Adrenal gland (tissue), 12 donors: ENCODE measurements around the gene APBB1. TPM values are rescaled to one million over a fixed set of nuclear protein-coding genes. Genes with fewer than 3 reads are reported as not detected.
"Not testable (repeated sequence)": the region's sequence is repeated elsewhere in the genome, so short reads cannot be mapped to it uniquely, and the experiment has no call there.

Experiments used
- DNase-seq, 7 donors: peaks; one replicate each; pipeline ENCODE4 v3.0.0-alpha.2; 2019 to 2020
- H3K27ac ChIP-seq, 5 donors: fragments of 200-600 bp; sonication (generic) in 4 of 5; 1 replicate in 3 of 5; 2 replicates in 2 of 5; pipeline versions ENCODE4 v1.5.1 to v1.8.0; 2016 to 2020; ENCODE audit warnings: mild to moderate bottlenecking in 1 of 5
- H3K27me3 ChIP-seq: fragments of 200-600 bp; 2 replicates; pipeline ENCODE4 v1.8.0; 2021
- H3K36me3 ChIP-seq, 2 donors: fragments of 200-600 bp; replicated peaks in 1 of 2; 1 replicate in 1 of 2; 2 replicates in 1 of 2; pipeline versions ENCODE4 v1.5.1 to v1.8.0; 2018 to 2022
- H3K4me1 ChIP-seq, 2 donors: fragments of 200-600 bp; replicated peaks in 1 of 2; 1 replicate in 1 of 2; 2 replicates in 1 of 2; pipeline versions ENCODE4 v1.5.1 to v1.8.0; 2018 to 2021
- H3K4me3 ChIP-seq, 4 donors: fragments of 200-600 bp; sonication (generic) in 3 of 4; one replicate each; pipeline ENCODE4 v1.5.1; 2016 to 2018
- H3K9me3 ChIP-seq, 3 donors: fragments of 200-600 bp; sonication (generic) in 1 of 3; replicated peaks in 1 of 3; 1 replicate in 2 of 3; 2 replicates in 1 of 3; pipeline versions ENCODE4 v1.5.1 to v1.8.0; 2016 to 2021
- POLR2A ChIP-seq, 2 donors: fragments of 450-650 bp; IDR thresholded peaks; one replicate each; pipeline ENCODE4 v1.6.1; 2017; ENCODE audit warnings: antibody characterized with exemption in 2 of 2, mild to moderate bottlenecking in 2 of 2, moderate library complexity in 1 of 2
- WGBS, 4 donors: extraction: QIAGEN DNeasy Blood & Tissue Kit in 2 of 4; methylation state at CpG; one replicate each; pipeline versions ENCODE4 v1.1.5 to v1.1.7; 2013 to 2017; 5-methylcytosine and 5-hydroxymethylcytosine counted together
- intact Hi-C, 2 donors: fragments of 100-400 bp; cut with DNase I; formaldehyde crosslinking; loops; one replicate each; pipeline versions ENCODE4 v1.14.1 to v1.15.0; 2022 to 2023
- polyA plus RNA-seq, 3 donors: library from polyadenylated mRNA; stranded (reverse); fragments of 200-250 nt in 2 of 3; fragments of 350-450 nt in 1 of 3; fragmentation: Illumina TruSeq in 1 of 3; extraction: RNeasy Lipid Tissue Mini Kit (QIAGEN cat#74804) in 1 of 3; gene quantifications; one replicate each; pipeline ENCODE4 v1.2.3, GENCODE V29; 2013 to 2014
- total RNA-seq, 9 donors: library from RNA; depleted of rRNA in 4 of 9; stranded (reverse); fragments of >200 nt in 4 of 9; fragments of 120-200 nt in 1 of 9; fragmentation: NEBNext Ultra II Directional in 1 of 9; extraction: Animal tissue kit (Norgen Biotek cat#: 25700) in 1 of 9; gene quantifications; one replicate each; pipeline versions ENCODE4 v1.1.0 to v1.2.4, GENCODE V29; 2013 to 2023
- TF ChIP-seq, protein P1 (sequence below), 6 experiments: fragments of 450-650 bp in 4 of 6; fragments of 200-600 bp in 2 of 6; sonication (generic) in 1 of 6; IDR thresholded peaks; 1 replicate in 5 of 6; 2 replicates in 1 of 6; pipeline versions ENCODE4 v1.5.1 to v1.8.0; 2016 to 2021; ENCODE audit warnings: antibody characterized with exemption in 6 of 6, mild to moderate bottlenecking in 2 of 6, moderate library complexity in 1 of 6
- donor health status: healthy with polysubstance abuse.
- donor health status: Bipolar disorder and iron deficiency.
- donor health status: DM: yes; HTN: yes; CAD: no.
- donor health status: DM: no; HTN: no; CAD: no.
- donor health status: DM: no; HTN: no; CAD: no.
- donor health status: DM: yes; HTN: yes; CAD: no.

The APBB1 gene
- total and polyA plus RNA-seq, 12 donors, result 27.2 to 72.4 (median 50.5) TPM

DNA sequence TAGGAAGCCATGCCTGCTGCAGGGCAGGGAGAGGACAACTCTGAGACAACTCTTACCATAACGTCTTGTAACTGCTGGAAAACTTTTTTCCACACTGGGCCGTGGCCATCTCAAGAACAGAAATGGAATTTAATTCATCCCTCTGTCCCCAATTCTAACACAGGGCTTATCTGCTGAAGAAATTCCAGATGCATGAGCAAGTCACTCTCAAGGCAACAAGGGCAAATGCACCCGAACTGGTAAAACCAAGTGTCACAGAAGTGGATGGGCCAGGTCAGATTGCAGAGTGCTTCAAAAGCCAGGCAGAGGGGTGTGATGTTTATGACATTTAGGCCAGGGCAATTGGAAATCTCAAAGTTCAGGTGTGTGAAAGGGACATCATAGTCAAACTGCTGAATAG is 21.3 kb downstream of the APBB1 start:
- Histone ChIP-seq H3K4me3 (no peak overlapping the region), H3K9me3 (no peaks in the 10 kb centered on the region), H3K36me3 (peaks cover 0 to 27% of the 10 kb centered on the region in 2 donors), H3K27me3 (no peaks in the 10 kb centered on the region), H3K4me1 (peaks cover 20 to 26% of the 10 kb centered on the region in 2 donors), H3K27ac (peak overlapping the region in 4 of 5 donors; percentile 45 to 79 (median 48))
- WGBS, 4 donors, result 34 to 43% (median 35%) methylated on average over 3 of the region's 3 CpGs
- no peak for TF ChIP-seq POLR2A (IDR thresholded peaks at IDR 0.05)
- TF ChIP-seq, protein P1, sequence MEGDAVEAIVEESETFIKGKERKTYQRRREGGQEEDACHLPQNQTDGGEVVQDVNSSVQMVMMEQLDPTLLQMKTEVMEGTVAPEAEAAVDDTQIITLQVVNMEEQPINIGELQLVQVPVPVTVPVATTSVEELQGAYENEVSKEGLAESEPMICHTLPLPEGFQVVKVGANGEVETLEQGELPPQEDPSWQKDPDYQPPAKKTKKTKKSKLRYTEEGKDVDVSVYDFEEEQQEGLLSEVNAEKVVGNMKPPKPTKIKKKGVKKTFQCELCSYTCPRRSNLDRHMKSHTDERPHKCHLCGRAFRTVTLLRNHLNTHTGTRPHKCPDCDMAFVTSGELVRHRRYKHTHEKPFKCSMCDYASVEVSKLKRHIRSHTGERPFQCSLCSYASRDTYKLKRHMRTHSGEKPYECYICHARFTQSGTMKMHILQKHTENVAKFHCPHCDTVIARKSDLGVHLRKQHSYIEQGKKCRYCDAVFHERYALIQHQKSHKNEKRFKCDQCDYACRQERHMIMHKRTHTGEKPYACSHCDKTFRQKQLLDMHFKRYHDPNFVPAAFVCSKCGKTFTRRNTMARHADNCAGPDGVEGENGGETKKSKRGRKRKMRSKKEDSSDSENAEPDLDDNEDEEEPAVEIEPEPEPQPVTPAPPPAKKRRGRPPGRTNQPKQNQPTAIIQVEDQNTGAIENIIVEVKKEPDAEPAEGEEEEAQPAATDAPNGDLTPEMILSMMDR (IDR thresholded peaks at IDR 0.05), result no peak
- intact Hi-C loops, result no loop called here
- peak in 6 of 7 donors; percentile 46 to 72 (median 64) for DNase-seq

DNA sequence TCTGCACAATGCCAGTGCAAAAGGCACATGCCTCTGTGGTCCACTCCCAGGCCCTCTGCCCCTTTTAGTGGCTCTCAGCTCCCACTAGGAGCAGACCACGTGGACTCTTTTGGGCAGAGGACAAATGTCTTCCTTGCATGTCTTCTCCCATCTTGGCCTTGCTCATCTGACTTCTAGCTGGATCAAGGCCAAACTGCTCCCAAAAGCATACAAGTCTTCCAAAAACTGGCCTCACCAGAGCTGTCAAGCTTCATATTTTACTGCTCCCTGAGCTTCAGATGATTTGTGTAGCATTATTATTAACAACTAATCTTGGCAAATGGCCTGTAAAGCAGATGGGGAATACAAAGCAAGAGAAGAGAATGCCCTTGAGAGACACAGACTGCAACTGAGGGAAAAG is 21.7 kb downstream of the APBB1 start:
- Histone ChIP-seq H3K4me3 (no peak overlapping the region), H3K27me3 (no peaks in the 10 kb centered on the region), H3K27ac (peak overlapping the region in 4 of 5 donors; percentile 34 to 79 (median 46)), H3K9me3 (no peaks in the 10 kb centered on the region), H3K4me1 (peaks cover 20 to 26% of the 10 kb centered on the region in 2 donors), H3K36me3 (peaks cover 0 to 27% of the 10 kb centered on the region in 2 donors)
- DNase-seq, result peak in 6 of 7 donors; percentile 24 to 73 (median 54)
- intact Hi-C loops, result no loop called here
- WGBS, 4 donors, result 0 to 45% (median 21%) methylated on average over 1 of the region's 1 CpG
- TF ChIP-seq, protein P1 (IDR thresholded peaks at IDR 0.05), result no peak
- TF ChIP-seq POLR2A (IDR thresholded peaks at IDR 0.05), result no peak

DNA sequence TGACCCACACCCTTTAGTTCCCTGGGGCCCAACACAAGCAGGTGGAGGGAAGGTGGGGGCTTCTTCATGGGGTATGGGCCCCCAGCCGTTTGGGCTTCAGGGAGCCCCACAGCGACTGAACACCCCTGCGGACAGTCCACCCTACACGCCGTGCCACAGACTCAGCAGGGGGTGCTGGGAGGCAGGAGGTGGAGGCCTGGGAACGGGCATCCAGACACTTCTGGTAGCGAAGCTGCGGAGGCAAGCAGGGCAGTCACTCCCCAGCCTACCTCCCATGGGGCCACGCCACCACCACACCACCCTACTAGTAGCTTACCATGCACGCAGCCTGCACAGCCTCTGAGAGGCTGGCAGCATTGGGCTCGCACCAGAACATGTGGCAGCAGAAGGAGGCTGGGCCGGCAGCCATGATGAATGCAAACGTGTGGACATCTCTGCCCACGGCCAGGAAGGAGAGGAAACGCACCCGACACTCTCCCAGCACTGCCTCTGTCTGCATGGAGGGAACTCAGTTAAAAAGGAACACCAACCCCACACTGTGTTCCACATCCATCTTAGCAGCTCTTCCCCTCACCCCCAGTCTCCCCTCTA is 23.3 kb downstream of the APBB1 start:
- H3K4me3 ChIP-seq, result no peak overlapping the region
- no peaks in the 10 kb centered on the region for H3K9me3 ChIP-seq
- peaks cover 30 to 36% of the 10 kb centered on the region in 2 donors for H3K4me1 ChIP-seq
- DNase-seq, result no peak
- 85 to 93% (median 90%) methylated on average over 7 to 16 of the region's 16 CpGs for WGBS, 4 donors
- no peak overlapping the region for H3K27ac ChIP-seq
- TF ChIP-seq, protein P1 (IDR thresholded peaks at IDR 0.05), result no peak
- no peak for TF ChIP-seq POLR2A (IDR thresholded peaks at IDR 0.05)
- intact Hi-C loops, result no loop called here
- H3K27me3 ChIP-seq, result no peaks in the 10 kb centered on the region
- peaks cover 0 to 17% of the 10 kb centered on the region in 2 donors for H3K36me3 ChIP-seq

DNA sequence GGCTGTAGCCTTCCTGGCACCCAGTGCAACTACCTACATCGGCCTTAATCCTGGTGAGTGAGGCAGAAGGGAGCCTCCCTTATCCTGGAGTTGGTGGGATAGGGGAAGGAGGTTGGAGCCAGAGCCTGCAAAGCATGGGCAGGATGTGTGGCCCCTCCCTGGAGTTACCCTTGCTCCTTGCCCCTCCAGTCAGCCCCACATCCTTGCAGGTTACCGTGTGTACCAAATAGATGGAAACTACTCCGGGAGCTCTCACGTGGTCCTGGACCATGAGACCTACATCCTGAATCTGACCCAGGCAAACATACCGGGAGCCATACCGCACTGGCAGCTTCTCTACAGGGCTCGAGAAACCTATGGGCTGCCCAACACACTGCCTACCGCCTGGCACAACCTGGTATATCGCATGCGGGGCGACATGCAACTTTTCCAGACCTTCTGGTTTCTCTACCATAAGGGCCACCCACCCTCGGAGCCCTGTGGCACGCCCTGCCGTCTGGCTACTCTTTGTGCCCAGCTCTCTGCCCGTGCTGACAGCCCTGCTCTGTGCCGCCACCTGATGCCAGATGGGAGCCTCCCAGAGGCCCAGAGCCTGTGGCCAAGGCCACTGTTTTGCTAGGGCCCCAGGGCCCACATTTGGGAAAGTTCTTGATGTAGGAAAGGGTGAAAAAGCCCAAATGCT is 24.8 kb downstream of the APBB1 start:
- intact Hi-C loops, result no loop called here
- peaks cover 34 to 43% of the 10 kb centered on the region in 2 donors for H3K4me1 ChIP-seq
- H3K9me3 ChIP-seq, result no peaks in the 10 kb centered on the region
- TF ChIP-seq, protein P1 (IDR thresholded peaks at IDR 0.05), result no peak
- no peak for TF ChIP-seq POLR2A (IDR thresholded peaks at IDR 0.05)
- WGBS, 4 donors, result 92 to 94% (median 93%) methylated on average over 13 to 16 of the region's 16 CpGs
- no peak overlapping the region for H3K27ac ChIP-seq
- H3K36me3 ChIP-seq, result peaks cover 0 to 13% of the 10 kb centered on the region in 2 donors
- DNase-seq, result no peak
- no peaks in the 10 kb centered on the region for H3K27me3 ChIP-seq
- H3K4me3 ChIP-seq, result no peak overlapping the region

DNA sequence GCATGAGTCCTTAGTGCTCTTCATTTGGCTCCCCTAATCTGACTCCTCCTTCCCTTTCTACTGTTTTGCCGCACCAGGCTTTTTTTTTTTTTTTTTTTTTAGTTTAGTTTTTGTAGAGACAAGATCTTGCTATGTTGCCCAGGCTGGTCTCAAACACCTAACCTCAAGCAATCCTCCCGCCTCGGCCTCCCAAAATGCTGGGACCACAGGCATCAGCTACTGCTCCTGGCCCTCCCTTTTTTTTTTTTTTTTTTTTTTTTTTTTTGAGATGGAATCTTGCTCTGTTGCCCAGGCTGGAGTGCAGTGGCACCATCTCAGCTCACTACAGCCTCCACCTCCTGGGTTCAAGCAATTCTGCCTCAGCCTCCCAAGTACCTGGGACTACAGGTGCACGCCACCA is 26.6 kb downstream of the APBB1 start:
- WGBS, 4 donors, result 94 to 100% (median 98%) methylated on average over 4 of the region's 4 CpGs
- DNase-seq, H3K4me3 ChIP-seq, H3K27me3 ChIP-seq, intact Hi-C loops, H3K9me3 ChIP-seq, H3K27ac ChIP-seq: not testable (repeated sequence)
- peaks cover 0 to 13% of the 10 kb centered on the region in 2 donors for H3K36me3 ChIP-seq
- H3K4me1 ChIP-seq, result peaks cover 19 to 25% of the 10 kb centered on the region in 2 donors
